Measurements from ENCODE around the gene SLAIN2. TPM values are rescaled to one million over a fixed set of nuclear protein-coding genes. Genes with fewer than 3 reads are reported as not detected.

The SLAIN2 gene
- total and polyA plus RNA-seq, 2 experiments from 2014 or later, result 21.9 to 27.9 TPM

DNA sequence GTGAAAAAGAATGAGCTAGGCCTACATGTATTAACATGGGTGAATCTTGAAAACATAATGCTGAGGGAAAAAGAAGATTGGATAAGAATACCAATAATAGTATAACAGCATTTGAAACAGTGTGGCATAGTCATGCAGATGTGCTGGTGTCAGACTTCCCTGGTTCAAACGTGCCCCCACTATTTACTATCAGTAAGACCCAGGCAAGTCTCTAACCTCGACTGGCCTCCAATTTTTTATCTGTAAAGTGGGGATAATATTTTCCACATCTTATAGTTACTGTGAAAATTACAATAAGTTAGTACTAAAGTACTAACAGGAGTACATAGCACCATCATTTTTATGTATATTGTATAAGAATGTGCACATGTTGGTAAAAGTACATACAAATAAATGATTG is 17.0 kb upstream of the SLAIN2 start (continued):
- TF ChIP-seq JUNB (IDR thresholded peaks at IDR 0.05; ENCODE audit: unreplicated experiment) (no peak), EZH2 (IDR thresholded peaks at IDR 0.05; ENCODE audit: low read depth, unreplicated experiment) (no peak), POLR2AphosphoS5 (IDR thresholded peaks at IDR 0.05; ENCODE audit: low read depth) (no peak), EZH2phosphoT487 (IDR thresholded peaks at IDR 0.05; ENCODE audit: unreplicated experiment) (no peak), CREB1 (CRISPR knock-in tag; IDR thresholded peaks at IDR 0.05; ENCODE audit: low read depth) (no peak), NANOG (IDR thresholded peaks at IDR 0.05; ENCODE audit: borderline replicate concordance) (no peak), ZNF114 (CRISPR knock-in tag; IDR thresholded peaks at IDR 0.05) (no peak)
- TF ChIP-seq, protein P1, sequence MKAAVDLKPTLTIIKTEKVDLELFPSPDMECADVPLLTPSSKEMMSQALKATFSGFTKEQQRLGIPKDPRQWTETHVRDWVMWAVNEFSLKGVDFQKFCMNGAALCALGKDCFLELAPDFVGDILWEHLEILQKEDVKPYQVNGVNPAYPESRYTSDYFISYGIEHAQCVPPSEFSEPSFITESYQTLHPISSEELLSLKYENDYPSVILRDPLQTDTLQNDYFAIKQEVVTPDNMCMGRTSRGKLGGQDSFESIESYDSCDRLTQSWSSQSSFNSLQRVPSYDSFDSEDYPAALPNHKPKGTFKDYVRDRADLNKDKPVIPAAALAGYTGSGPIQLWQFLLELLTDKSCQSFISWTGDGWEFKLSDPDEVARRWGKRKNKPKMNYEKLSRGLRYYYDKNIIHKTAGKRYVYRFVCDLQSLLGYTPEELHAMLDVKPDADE (IDR thresholded peaks at IDR 0.05), result no peak
- TF ChIP-seq, protein P2, sequence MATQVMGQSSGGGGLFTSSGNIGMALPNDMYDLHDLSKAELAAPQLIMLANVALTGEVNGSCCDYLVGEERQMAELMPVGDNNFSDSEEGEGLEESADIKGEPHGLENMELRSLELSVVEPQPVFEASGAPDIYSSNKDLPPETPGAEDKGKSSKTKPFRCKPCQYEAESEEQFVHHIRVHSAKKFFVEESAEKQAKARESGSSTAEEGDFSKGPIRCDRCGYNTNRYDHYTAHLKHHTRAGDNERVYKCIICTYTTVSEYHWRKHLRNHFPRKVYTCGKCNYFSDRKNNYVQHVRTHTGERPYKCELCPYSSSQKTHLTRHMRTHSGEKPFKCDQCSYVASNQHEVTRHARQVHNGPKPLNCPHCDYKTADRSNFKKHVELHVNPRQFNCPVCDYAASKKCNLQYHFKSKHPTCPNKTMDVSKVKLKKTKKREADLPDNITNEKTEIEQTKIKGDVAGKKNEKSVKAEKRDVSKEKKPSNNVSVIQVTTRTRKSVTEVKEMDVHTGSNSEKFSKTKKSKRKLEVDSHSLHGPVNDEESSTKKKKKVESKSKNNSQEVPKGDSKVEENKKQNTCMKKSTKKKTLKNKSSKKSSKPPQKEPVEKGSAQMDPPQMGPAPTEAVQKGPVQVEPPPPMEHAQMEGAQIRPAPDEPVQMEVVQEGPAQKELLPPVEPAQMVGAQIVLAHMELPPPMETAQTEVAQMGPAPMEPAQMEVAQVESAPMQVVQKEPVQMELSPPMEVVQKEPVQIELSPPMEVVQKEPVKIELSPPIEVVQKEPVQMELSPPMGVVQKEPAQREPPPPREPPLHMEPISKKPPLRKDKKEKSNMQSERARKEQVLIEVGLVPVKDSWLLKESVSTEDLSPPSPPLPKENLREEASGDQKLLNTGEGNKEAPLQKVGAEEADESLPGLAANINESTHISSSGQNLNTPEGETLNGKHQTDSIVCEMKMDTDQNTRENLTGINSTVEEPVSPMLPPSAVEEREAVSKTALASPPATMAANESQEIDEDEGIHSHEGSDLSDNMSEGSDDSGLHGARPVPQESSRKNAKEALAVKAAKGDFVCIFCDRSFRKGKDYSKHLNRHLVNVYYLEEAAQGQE (IDR thresholded peaks at IDR 0.05; ENCODE audit: unreplicated experiment), result no peak

DNA sequence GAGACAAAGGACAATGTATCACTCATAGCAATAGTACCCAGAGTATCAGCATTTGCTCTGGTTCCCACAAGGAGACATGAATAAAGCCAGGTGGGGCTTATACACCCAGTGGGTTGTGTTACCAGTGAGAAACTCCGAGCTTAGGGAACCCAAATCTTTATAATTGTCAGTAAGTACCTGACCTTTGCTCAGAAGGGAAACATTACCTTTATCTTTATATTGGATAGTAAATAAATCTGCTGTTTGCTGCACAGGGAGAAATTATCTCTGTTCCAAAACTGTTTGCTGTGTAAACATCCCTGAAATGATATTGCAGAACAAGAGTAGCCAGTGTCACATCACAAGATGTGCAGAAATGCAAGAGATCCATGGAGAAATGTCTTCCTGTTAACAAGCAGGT is 12.1 kb upstream of the SLAIN2 start:
- Histone ChIP-seq H3K27ac (ENCODE audit: low read depth) (no peak overlapping the region), H3K4me3 (no peak overlapping the region), H3K27me3 (ENCODE audit: insufficient read depth) (no peaks in the 10 kb centered on the region), H3F3A (replicated peaks; ENCODE audit: low read depth) (no peaks in the 10 kb centered on the region), H3K79me2 (replicated peaks; ENCODE audit: insufficient read depth) (no peaks in the 10 kb centered on the region), H3K9me2 (ENCODE audit: insufficient read depth) (peaks cover 4% of the 10 kb centered on the region; the same call in 1 of the 2 replicates), H3K36me3 (ENCODE audit: insufficient read depth) (no peaks in the 10 kb centered on the region), H3K4me1 (ENCODE audit: insufficient read depth) (no peaks in the 10 kb centered on the region), H3K4me2 (no peak overlapping the region), H2AFZ (no peak overlapping the region), H4K20me1 (replicated peaks; ENCODE audit: insufficient read depth) (no peaks in the 10 kb centered on the region)
- DNase-seq (ENCODE audit: low spot score), result no peak
- ATAC-seq, result no peak
- H3K4me3 Mint-ChIP-seq, result no peak overlapping the region
- H3K9me3 Mint-ChIP-seq, result no peaks in the 10 kb centered on the region
- peaks cover 2% of the 10 kb centered on the region for H3K27me3 Mint-ChIP-seq (ENCODE audit: insufficient read depth, low read depth, poor library complexity)
- H3K4me1 Mint-ChIP-seq, result no peaks in the 10 kb centered on the region
- TF ChIP-seq EZH2phosphoT487 (IDR thresholded peaks at IDR 0.05; ENCODE audit: unreplicated experiment), result no peak
- TF ChIP-seq POLR2AphosphoS5 (IDR thresholded peaks at IDR 0.05; ENCODE audit: low read depth), result no peak
- TF ChIP-seq NANOG (IDR thresholded peaks at IDR 0.05; ENCODE audit: borderline replicate concordance), result no peak
- TF ChIP-seq, protein P2 (IDR thresholded peaks at IDR 0.05; ENCODE audit: unreplicated experiment), result no peak
- no peak for TF ChIP-seq EZH2 (IDR thresholded peaks at IDR 0.05; ENCODE audit: low read depth, unreplicated experiment)
- TF ChIP-seq ZNF331 (CRISPR knock-in tag; IDR thresholded peaks at IDR 0.05; ENCODE audit: low read depth), result no peak
- H3K36me3 Mint-ChIP-seq (ENCODE audit: low read depth), result no peaks in the 10 kb centered on the region
- H3K27ac Mint-ChIP-seq, result no peak overlapping the region

Measured in GM23338 (cell line).